DOHH2 (cell line): Measurements from ENCODE around the gene UBE2Q2.

Experiments used
- CTCF ChIP-seq: fragments of 200-600 bp; sonication (generic); IDR thresholded peaks from one replicate; pipeline ENCODE4 v1.5.1; 2014; ENCODE audit warnings: antibody characterized with exemption, mild to moderate bottlenecking, low read depth, low read length; ENCODE audit not compliant: poor library complexity, severe bottlenecking
- EZH2phosphoT487 ChIP-seq: fragments of 200-600 bp; sonication (generic); IDR thresholded peaks from 2 replicates; pipeline ENCODE4 v1.6.1; 2017; ENCODE audit warnings: borderline replicate concordance, mild to moderate bottlenecking, antibody characterized with exemption, low read length, moderate library complexity, mixed read lengths

GRCh38 chr15:75823860-75824613 lies 19.2 kb upstream of the UBE2Q2 start:
- TF ChIP-seq CTCF: no peak
- TF ChIP-seq EZH2phosphoT487: no peak
